ENCODE results near the gene PLCB2. TPM values are rescaled to one million over a fixed set of nuclear protein-coding genes. Genes with fewer than 3 reads are reported as not detected.

PLCB2 gene
- total and polyA plus RNA-seq, 8 donors = 13.5 to 86.4 (median 14.9) TPM

DNA sequence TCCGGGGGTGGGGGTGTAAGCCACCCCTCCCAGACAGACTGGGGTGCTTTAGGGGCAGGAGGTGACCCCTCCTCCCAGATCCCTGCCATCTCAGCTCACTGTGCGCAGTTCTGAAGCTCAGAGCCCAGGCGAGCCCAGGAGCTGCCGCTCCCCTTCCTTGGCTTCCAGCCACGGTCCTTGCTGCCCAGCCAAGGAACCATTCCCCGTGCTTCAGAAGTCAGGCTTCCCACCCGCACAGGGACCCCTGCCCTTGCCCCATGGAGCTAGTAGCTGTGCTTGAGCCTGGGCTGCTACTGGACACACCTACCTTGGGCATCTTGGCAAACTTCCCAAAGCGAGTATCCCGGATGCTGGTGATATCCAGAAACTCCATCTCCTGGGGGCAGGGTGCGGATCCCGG lies 4.8 kb downstream of the PLCB2 start:
- TF ChIP-seq, protein P1, sequence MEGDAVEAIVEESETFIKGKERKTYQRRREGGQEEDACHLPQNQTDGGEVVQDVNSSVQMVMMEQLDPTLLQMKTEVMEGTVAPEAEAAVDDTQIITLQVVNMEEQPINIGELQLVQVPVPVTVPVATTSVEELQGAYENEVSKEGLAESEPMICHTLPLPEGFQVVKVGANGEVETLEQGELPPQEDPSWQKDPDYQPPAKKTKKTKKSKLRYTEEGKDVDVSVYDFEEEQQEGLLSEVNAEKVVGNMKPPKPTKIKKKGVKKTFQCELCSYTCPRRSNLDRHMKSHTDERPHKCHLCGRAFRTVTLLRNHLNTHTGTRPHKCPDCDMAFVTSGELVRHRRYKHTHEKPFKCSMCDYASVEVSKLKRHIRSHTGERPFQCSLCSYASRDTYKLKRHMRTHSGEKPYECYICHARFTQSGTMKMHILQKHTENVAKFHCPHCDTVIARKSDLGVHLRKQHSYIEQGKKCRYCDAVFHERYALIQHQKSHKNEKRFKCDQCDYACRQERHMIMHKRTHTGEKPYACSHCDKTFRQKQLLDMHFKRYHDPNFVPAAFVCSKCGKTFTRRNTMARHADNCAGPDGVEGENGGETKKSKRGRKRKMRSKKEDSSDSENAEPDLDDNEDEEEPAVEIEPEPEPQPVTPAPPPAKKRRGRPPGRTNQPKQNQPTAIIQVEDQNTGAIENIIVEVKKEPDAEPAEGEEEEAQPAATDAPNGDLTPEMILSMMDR (IDR thresholded peaks at IDR 0.05) = no peak
- intact Hi-C loops (cut with DNase I) = no loop called here
- peak in 2 of 4 donors; percentile 14 to 42 for DNase-seq

DNA sequence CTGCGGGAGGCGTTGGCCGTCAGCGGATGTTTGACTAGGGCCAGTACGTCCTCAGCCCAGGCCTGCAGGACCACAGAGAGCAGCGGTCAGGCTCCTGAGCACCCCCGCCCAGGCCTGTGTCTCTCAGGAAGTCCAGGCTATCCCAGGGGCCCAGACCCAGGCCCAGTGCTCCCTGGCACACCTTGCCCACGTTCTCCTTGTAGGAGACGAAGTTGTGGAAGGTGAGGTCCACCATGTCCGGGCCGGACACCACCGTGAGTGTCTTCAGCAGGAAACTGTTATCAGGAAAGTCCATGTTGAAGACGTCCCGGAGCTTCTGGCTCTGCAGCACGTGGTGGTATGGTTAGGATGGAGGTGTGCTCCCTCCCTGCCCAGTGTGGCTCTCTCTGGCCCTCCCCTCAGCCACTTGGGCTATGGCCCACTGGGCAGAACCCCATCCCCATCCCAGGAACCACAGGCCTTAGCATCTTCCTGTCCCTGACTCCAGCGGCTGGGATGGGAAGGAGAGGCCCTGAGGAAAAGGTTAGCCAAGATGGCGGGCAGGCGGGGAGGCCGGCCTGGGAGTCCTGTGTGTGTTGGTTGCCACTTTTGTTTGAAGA lies 5.3 kb downstream of the PLCB2 start:
- TF ChIP-seq, protein P1 (IDR thresholded peaks at IDR 0.05) = no peak
- ATAC-seq = no peak
- H3K36me3 ChIP-seq = peaks cover 0 to 53% of the 10 kb centered on the region in 2 donors

More for the DNA sequence above, 4.8 kb downstream of the PLCB2 start:
- Histone ChIP-seq H3K27me3 (no peaks in the 10 kb centered on the region), H3K27ac (no peak overlapping the region), H3K9me3 (no peaks in the 10 kb centered on the region), H3K4me1 (peaks cover 0 to 34% of the 10 kb centered on the region in 2 donors), H3K4me3 (no peak overlapping the region), H3K36me3 (peaks cover 0 to 47% of the 10 kb centered on the region in 2 donors)
- no peak for ATAC-seq

DNA sequence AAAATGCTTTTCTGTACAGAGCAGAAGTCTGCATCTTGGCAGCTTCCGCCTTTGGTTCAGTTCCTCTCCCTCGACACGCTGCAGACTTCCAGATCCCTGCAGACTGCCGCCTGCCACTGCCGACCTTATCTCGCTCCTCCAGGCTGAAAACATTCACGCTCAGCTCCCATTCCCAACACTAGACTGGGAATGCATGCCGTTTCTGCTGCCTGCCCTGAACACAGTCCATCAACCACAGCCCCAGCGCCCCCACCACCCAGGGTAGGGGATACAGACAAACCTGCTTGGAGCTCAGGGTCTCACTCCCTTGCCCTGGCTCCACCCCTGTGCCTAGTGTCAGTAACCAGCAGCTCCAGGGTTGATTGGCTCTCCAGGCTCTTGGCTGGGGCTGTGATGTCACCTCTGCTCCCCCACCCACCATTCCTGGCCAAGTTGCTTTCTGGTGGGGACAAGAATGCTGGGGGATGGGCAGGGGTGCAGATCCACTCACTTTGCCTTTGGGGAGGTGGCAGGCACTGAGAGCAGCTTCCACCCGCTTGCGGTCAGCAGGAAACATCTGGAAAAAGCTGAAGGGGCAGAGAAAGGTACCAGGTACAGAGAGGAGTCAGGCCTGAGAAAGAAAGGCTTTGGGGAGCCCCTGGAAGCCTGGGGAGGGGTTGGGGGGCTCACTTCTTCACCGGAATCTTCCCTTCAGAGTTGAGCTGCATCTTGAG lies 6.1 kb downstream of the PLCB2 start:
- H3K4me3 ChIP-seq = no peak overlapping the region
- peaks cover 0 to 34% of the 10 kb centered on the region in 2 donors for H3K4me1 ChIP-seq
- ATAC-seq = no peak
- TF ChIP-seq, protein P1 (IDR thresholded peaks at IDR 0.05) = no peak
- no peak overlapping the region for H3K27ac ChIP-seq
- H3K27me3 ChIP-seq = no peaks in the 10 kb centered on the region
- intact Hi-C loops (cut with DNase I) = no loop called here
- no peak for DNase-seq
- peaks cover 0 to 61% of the 10 kb centered on the region in 2 donors for H3K36me3 ChIP-seq
- no peaks in the 10 kb centered on the region for H3K9me3 ChIP-seq

More for the DNA sequence above, 5.3 kb downstream of the PLCB2 start:
- Histone ChIP-seq H3K4me3 (no peak overlapping the region), H3K27ac (no peak overlapping the region), H3K9me3 (no peaks in the 10 kb centered on the region), H3K4me1 (peaks cover 0 to 34% of the 10 kb centered on the region in 2 donors), H3K27me3 (no peaks in the 10 kb centered on the region)
- DNase-seq = peak in 1 of 4 donors; percentile 26
- intact Hi-C loops (cut with DNase I) = no loop called here

DNA sequence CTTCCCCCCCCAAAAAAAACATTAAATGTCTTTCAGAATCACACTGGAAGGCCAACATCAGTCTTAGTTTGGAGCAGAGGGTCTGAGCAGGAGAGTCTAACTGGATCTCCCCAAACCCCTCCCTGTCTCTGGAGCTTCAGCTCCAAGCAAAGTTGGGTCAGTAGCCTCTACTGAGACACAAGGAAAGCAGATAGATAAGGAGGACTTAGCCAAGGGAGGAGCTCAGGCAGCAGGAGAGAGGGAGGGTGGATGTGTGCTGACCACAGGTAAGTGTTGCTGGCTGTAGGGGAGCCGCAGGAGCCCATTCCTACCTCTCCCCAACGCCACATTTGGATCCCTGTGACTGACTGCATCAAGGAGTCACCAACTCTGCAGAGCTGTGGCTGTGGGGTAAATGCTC lies 7.0 kb downstream of the PLCB2 start:
- Histone ChIP-seq H3K36me3 (peaks cover 0 to 69% of the 10 kb centered on the region in 2 donors), H3K27me3 (no peaks in the 10 kb centered on the region), H3K27ac (no peak overlapping the region), H3K4me3 (no peak overlapping the region), H3K4me1 (peaks cover 0 to 26% of the 10 kb centered on the region in 2 donors), H3K9me3 (no peaks in the 10 kb centered on the region)
- no peak for ATAC-seq
- TF ChIP-seq, protein P1 (IDR thresholded peaks at IDR 0.05) = no peak
- no peak for DNase-seq
- intact Hi-C loops (cut with DNase I) = no loop called here

DNA sequence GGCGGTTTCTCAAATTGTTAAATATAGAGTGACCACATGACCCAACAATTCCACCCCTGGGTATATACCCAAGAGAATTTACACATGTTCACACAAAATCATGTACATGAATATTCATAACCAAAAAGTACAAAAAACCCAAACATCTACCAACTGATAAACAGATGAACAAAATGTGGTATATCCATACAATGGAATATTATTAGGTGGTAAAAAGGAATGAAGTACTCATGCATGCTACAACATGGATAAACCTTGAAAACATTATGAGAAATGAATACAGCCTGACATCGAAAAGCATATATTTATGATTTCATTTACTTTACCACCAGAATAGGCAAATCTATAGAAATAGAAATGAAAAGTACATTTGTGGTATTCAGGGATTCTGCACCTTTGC lies 7.4 kb downstream of the PLCB2 start:
- Histone ChIP-seq H3K4me3 (no peak overlapping the region), H3K9me3 (no peaks in the 10 kb centered on the region), H3K36me3 (peaks cover 0 to 73% of the 10 kb centered on the region in 2 donors), H3K27ac (no peak overlapping the region), H3K27me3 (no peaks in the 10 kb centered on the region), H3K4me1 (peaks cover 0 to 22% of the 10 kb centered on the region in 2 donors)
- no peak for DNase-seq
- no peak for ATAC-seq
- intact Hi-C loops (cut with DNase I) = no loop called here
- TF ChIP-seq, protein P1 (IDR thresholded peaks at IDR 0.05) = no peak

Data from left lung (tissue), 10 donors.